Panc1 (cell line): ENCODE measurements around the gene LEPROT. TPM values are rescaled to one million over a fixed set of nuclear protein-coding genes. Genes with fewer than 3 reads are reported as not detected.

ENCODE experiments used
- ATAC-seq: fragments of 200-7000 bp; cut with Tn5 transposase; 2 replicates; pipeline ENCODE4 v1.9.1; 2020; ENCODE audit warnings: mild to moderate bottlenecking, moderate library complexity
- BruUV-seq: library from RNA; stranded (reverse); fragments of 400-500 nt; replicated peaks from 2 replicates; lab custom pipeline; 2021; lab: Mats Ljungman, UMichigan
- CTCF ChIA-PET: fragments of 300-600 bp; sonication (Branson Sonifier 250); formaldehyde crosslinking; loops from one replicate; lab custom pipeline; 2022; ENCODE audit warnings: antibody characterized with exemption; lab: Charles Lee
- POLR2A ChIA-PET: fragments of 300-600 bp; sonication (Branson Sonifier 250); formaldehyde crosslinking; loops from one replicate; lab custom pipeline; 2022; ENCODE audit warnings: antibody characterized with exemption; lab: Charles Lee
- DNase-seq: peaks from one replicate; pipeline ENCODE4 v3.0.0-alpha.2; 2010; ENCODE audit warnings: low read depth, low spot score
- H3K27ac ChIP-seq: 2 replicates; pipeline ENCODE4 v1.5.1; 2011; ENCODE audit warnings: mild to moderate bottlenecking, low read length, inconsistent platforms
- H3K27me3 ChIP-seq: fragments of 200-500 bp; sonication (Bioruptor generic); 2 replicates; pipeline ENCODE4 v1.6.0; 2014; ENCODE audit warnings: low read length, inconsistent platforms; ENCODE audit not compliant: control insufficient read depth, insufficient read depth
- H3K36me3 ChIP-seq: fragments of 200-500 bp; sonication (Bioruptor generic); 2 replicates; pipeline ENCODE4 v1.5.1; 2014; ENCODE audit warnings: inconsistent platforms, mild to moderate bottlenecking, low read length, moderate library complexity; ENCODE audit not compliant: control insufficient read depth, insufficient read depth
- H3K4me1 ChIP-seq: 2 replicates; pipeline ENCODE4 v1.5.1; 2011; ENCODE audit warnings: inconsistent platforms, mild to moderate bottlenecking, low read length, moderate library complexity; ENCODE audit not compliant: control insufficient read depth, insufficient read depth
- H3K4me3 ChIP-seq, 2 experiments: 2 replicates each; pipeline ENCODE4 v1.5.1; 2011 to 2012; ENCODE audit warnings: low read depth in 2 of 2, low read length in 2 of 2, mild to moderate bottlenecking in 2 of 2, inconsistent platforms in 1 of 2, moderate library complexity in 1 of 2
- H3K9me3 ChIP-seq: fragments of 200-500 bp; sonication (Bioruptor generic); 2 replicates; pipeline ENCODE4 v1.5.1; 2014; ENCODE audit warnings: low read depth, mild to moderate bottlenecking, inconsistent platforms, low read length, moderate library complexity; ENCODE audit not compliant: control insufficient read depth, insufficient read depth
- POLR2AphosphoS5 ChIP-seq: IDR thresholded peaks from 2 replicates; pipeline ENCODE4 v1.6.1; 2012; ENCODE audit warnings: mild to moderate bottlenecking, low read depth, low read length, moderate library complexity
- REST ChIP-seq, 2 experiments: IDR thresholded peaks; 2 replicates each; pipeline ENCODE4 v1.6.1; 2011 to 2012; ENCODE audit warnings: low read depth in 2 of 2, control low read depth in 1 of 2, low read length in 1 of 2, mild to moderate bottlenecking in 1 of 2, moderate library complexity in 1 of 2; ENCODE audit not compliant: insufficient read depth in 1 of 2
- SIN3A ChIP-seq: IDR thresholded peaks from 2 replicates; pipeline ENCODE4 v1.6.1; 2012; ENCODE audit warnings: low read depth, mild to moderate bottlenecking, low read length, moderate library complexity, borderline replicate concordance; ENCODE audit not compliant: insufficient read depth
- TCF7L2 ChIP-seq: IDR thresholded peaks from 2 replicates; pipeline ENCODE4 v1.6.1; 2011; ENCODE audit warnings: mild to moderate bottlenecking, low read depth, low read length, inconsistent platforms
- in situ Hi-C: cut with HindIII; loops from 2 replicates; pipeline ENCODE4 v1.10.0; 2016; ENCODE audit warnings: low sequenced_read_pairs, low pct_unique_long_range_greater_than_20kb
- intact Hi-C: fragments of 100-400 bp; cut with micrococcal nuclease; formaldehyde crosslinking; loops from one replicate; pipeline ENCODE4 v1.10.0; 2022; ENCODE audit not compliant: unreplicated experiment
- total RNA-seq: library from RNA; stranded (reverse); gene quantifications from one replicate; pipeline ENCODE4 v1.2.1, GENCODE V29; 2021; ENCODE audit not compliant: unreplicated experiment
- TF ChIP-seq, protein P1 (sequence below): fragments of 450-650 bp; IDR thresholded peaks from 2 replicates; pipeline ENCODE4 v1.5.1; 2017; ENCODE audit warnings: mild to moderate bottlenecking

The LEPROT gene
- total RNA-seq, 1 experiment from 2014 or later: 53.6 TPM

GRCh38 chr1:65470766-65471165, 50.3 kb downstream of the LEPROT start:
- no peak for TF ChIP-seq SIN3A
- no peak for TF ChIP-seq POLR2AphosphoS5
- TF ChIP-seq, protein P1, sequence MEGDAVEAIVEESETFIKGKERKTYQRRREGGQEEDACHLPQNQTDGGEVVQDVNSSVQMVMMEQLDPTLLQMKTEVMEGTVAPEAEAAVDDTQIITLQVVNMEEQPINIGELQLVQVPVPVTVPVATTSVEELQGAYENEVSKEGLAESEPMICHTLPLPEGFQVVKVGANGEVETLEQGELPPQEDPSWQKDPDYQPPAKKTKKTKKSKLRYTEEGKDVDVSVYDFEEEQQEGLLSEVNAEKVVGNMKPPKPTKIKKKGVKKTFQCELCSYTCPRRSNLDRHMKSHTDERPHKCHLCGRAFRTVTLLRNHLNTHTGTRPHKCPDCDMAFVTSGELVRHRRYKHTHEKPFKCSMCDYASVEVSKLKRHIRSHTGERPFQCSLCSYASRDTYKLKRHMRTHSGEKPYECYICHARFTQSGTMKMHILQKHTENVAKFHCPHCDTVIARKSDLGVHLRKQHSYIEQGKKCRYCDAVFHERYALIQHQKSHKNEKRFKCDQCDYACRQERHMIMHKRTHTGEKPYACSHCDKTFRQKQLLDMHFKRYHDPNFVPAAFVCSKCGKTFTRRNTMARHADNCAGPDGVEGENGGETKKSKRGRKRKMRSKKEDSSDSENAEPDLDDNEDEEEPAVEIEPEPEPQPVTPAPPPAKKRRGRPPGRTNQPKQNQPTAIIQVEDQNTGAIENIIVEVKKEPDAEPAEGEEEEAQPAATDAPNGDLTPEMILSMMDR: no peak
- TF ChIP-seq REST (IDR thresholded peaks at IDR 0.05; ENCODE audit: insufficient read depth in 1 of 2, low read depth in 2 of 2, low read length in 1 of 2): no peak
- no peak for TF ChIP-seq TCF7L2
- in situ Hi-C loops: no loop called here
- Histone ChIP-seq H3K27me3 (no peaks in the 10 kb centered on the region), H3K36me3 (no peaks in the 10 kb centered on the region), H3K4me3 (no peak overlapping the region), H3K9me3 (no peaks in the 10 kb centered on the region), H3K4me1 (no peaks in the 10 kb centered on the region), H3K27ac (no peak overlapping the region)
- CTCF ChIA-PET: no interaction called here
- no peak for ATAC-seq
- intact Hi-C loops: no loop called here
- no peak for DNase-seq
- BruUV-seq: no TSS peak
- POLR2A ChIA-PET: no interaction called here

DNA sequence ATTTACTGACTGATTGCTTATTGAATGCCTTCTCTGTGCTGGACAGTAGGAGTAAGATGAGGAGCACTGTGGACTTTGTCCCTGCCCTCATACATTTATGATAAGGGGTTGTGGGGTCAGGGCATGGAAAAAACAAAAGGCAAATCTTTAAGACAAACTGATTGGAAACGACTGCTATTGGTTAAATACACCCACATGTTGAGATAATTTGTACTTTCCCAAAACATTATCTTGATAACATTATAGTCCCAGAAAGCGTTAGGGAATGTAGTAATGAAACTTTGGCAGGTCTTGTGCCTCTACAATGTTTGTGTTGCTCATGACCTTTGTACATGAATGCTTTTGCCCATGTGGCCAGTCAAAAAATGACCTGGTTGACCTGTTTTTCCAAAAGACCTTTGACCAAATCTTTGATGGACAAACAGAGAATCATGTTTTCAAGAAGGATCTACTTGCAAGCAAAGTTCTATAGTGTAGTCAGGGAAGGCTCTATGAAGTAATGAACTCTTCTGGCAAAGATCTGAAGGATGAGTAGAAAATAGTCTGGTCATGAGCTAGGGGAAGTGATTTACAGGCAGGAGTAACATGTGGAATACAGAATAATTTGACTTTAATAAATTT, 50.9 kb downstream of the LEPROT start:
- intact Hi-C loops: no loop called here
- POLR2A ChIA-PET: no interaction called here
- no peaks in the 10 kb centered on the region for H3K27me3 ChIP-seq
- ATAC-seq (no peak), DNase-seq (no peak)
- CTCF ChIA-PET: no interaction called here
- H3K9me3 ChIP-seq: no peaks in the 10 kb centered on the region
- H3K4me3 ChIP-seq: no peak overlapping the region
- H3K27ac ChIP-seq: no peak overlapping the region
- no peaks in the 10 kb centered on the region for H3K36me3 ChIP-seq
- TF ChIP-seq POLR2AphosphoS5 (no peak), REST (IDR thresholded peaks at IDR 0.05; ENCODE audit: insufficient read depth in 1 of 2, low read depth in 2 of 2, low read length in 1 of 2) (no peak), SIN3A (no peak), TCF7L2 (no peak)
- TF ChIP-seq, protein P1: no peak
- BruUV-seq: no TSS peak
- in situ Hi-C loops: no loop called here
- H3K4me1 ChIP-seq: no peaks in the 10 kb centered on the region
